Rectal smooth muscle tissue (tissue), 1 donor: Measurements from ENCODE around the gene KCNG1.

Source experiments
- H3K27ac ChIP-seq: one replicate; pipeline ENCODE4 v1.7.0; 2013; ENCODE audit warnings: low read depth, low read length, inconsistent platforms
- H3K27me3 ChIP-seq: one replicate; pipeline ENCODE4 v1.7.0; 2013; ENCODE audit warnings: low read length; ENCODE audit not compliant: control insufficient read depth, insufficient read depth
- H3K36me3 ChIP-seq: one replicate; pipeline ENCODE4 v1.7.0; 2013; ENCODE audit warnings: low read length; ENCODE audit not compliant: control insufficient read depth, insufficient read depth
- H3K4me1 ChIP-seq: one replicate; pipeline ENCODE4 v1.7.0; 2013; ENCODE audit warnings: low read length; ENCODE audit not compliant: control insufficient read depth, insufficient read depth
- H3K4me3 ChIP-seq: one replicate; pipeline ENCODE4 v1.7.0; 2013; ENCODE audit warnings: low read length
- H3K9ac ChIP-seq: one replicate; pipeline ENCODE4 v1.7.0; 2013; ENCODE audit warnings: low read length

Gene KCNG1

DNA sequence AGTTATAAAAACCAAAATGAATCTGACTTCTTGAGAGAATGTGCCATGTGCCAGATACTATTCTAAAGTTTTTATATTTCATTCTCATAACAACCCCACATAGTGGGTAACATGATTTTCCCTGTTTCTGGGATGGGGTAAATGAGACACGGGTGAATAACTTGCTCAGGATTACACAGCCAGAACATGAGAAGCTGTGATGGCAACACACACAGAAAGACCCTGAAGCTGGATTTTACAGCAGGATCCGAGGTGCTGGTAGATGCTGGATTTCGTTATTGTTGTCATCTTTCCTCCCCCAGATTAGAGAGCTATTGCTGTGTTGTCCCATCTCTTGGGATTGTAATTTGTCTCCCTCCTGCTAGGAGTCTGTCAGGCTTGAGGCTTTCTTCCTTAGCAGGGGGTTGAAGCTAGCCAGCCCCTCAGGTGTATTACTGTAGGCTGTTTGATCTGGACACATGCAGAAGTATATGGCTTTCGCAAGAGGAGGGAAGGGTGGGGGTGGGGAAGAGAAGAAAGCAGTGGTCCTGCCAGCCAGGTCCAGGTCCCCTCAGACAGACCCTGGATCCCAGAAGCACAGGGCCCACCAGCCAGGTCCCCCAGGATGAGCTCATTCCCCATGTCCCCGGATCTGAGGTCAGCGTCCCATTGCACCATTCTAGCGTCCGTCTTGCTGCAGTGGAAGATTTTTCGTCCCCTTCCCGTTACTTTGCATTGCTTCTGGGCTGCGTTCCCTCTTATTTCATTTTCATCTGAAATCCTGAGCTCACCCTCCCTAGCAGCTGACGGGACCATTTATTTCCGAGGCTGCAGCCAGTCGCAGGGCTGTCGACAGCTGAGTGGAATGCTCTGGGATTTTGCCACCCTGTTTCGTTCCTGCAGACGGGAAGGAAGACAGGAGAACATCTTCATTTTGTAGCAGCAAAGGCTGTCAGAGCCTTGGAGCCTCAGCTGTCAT, 7.3 kb upstream of the KCNG1 start:
- Histone ChIP-seq H3K27me3 (peaks cover 4% of the 10 kb centered on the region), H3K9ac (no peak overlapping the region), H3K27ac (peak overlapping the region; percentile 49), H3K4me1 (no peaks in the 10 kb centered on the region), H3K36me3 (no peaks in the 10 kb centered on the region), H3K4me3 (no peak overlapping the region)

DNA sequence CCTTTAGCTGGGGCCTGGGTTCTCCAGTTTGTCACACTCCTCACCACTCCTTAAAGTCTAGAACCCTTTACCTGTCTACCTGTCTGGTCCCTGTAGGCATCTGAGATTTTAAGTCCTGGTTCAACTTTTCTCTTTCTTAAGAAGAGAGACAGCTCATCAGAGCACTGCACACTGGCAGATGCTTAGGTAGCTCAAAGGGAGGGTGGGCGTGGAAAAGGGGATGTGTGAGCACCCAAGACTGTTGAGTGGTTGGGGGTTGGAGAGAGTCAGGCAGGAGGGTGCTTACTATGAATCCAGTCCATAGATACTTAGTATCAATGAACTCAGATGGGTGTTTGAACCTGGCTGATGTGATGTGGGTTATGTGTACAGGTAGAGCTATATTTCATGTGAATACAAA, 6.6 kb upstream of the KCNG1 start:
- Histone ChIP-seq H3K36me3 (no peaks in the 10 kb centered on the region), H3K27ac (no peak overlapping the region), H3K9ac (no peak overlapping the region), H3K4me3 (no peak overlapping the region), H3K4me1 (no peaks in the 10 kb centered on the region), H3K27me3 (peaks cover 4% of the 10 kb centered on the region)

DNA sequence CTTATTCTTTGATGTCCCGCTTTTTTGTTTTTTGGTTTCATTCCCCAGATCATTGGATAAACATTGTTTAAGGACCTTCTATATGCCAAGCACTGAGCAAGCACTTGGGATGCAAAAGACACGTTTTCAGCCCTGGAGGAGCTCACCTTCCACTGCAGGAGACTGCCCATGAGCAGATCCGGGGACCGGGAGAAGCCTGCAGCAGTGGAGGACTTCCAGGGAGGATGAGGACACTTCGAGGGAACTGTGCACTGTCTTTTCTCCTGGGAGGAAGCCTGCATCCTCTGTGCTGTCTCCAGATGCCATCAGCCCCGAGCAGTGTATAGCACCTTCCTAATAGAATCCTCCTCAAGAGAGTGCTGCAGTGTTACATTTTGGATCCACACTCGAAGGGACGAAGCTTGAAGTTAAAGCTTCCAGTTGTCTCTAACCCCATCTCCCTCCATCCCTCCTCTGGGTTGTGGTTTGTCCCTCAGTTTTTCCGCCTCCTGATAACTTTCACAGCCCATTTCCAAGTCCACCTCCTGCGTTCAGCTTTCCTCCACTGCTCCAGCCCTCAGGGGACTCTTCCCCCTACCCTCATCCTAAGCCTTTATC, 5.8 kb upstream of the KCNG1 start:
- Histone ChIP-seq H3K27ac (no peak overlapping the region), H3K9ac (no peak overlapping the region), H3K27me3 (peaks cover 7% of the 10 kb centered on the region), H3K4me1 (no peaks in the 10 kb centered on the region), H3K4me3 (no peak overlapping the region), H3K36me3 (no peaks in the 10 kb centered on the region)

DNA sequence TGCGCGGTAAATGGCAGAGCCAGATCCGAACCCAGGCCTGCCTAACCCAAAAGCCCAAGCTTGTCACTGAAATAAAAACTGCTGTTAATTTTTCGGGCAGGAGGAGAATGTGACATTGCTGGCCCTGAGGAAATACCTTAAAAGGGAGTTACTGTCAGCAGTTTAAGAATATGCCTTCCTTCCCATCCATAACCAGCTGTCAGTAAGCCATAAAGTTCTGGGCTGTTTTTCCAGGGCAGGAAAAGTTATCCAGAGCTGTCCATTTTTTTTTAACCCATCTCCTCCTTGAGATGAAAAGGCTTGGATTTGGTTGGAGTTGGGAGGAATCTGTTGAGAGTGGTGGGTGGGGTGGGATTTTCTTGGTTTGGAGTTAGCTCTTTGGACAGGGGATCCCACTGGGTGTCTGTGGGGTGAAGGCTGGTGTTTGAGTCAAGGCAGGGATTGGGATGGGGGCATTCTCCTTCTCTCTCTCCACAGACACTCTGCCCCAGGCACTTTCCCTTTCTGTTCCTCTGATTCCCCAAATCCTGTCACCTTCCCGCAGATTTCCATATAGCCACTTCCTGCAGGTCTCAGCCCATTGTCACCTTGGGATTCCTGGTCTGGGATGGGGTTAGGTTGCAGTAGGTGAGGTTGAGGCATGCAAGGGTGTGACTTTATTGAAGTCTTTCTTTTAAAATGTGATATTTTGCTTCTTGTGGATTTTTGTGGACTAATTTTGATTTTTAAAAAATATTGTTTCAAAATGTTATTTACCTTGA, 4.3 kb upstream of the KCNG1 start:
- Histone ChIP-seq H3K4me1 (no peaks in the 10 kb centered on the region), H3K27me3 (peaks cover 13% of the 10 kb centered on the region), H3K4me3 (no peak overlapping the region), H3K36me3 (no peaks in the 10 kb centered on the region), H3K27ac (peak overlapping the region; percentile 46), H3K9ac (no peak overlapping the region)

DNA sequence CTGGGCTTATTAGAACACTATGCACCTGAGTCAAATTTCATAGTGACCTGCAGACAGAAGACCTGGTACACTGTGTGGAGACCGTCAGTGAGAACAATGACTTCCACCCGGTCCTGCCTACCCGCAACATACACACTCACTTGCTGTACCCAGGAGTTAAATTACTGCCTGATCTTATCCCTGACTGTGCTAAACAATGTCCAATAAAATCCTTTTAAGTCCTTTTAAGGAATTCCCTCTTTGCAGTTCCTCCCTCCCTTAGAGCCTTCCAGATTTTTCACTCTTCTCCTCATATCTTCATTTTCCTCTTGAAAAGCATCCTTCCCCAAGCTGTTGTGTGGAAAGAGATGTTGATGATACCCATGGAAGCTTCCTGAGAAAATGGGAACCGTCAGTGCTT, 3.4 kb upstream of the KCNG1 start:
- Histone ChIP-seq H3K27ac (peak overlapping the region; percentile 46), H3K27me3 (peaks cover 22% of the 10 kb centered on the region), H3K4me1 (no peaks in the 10 kb centered on the region)

DNA sequence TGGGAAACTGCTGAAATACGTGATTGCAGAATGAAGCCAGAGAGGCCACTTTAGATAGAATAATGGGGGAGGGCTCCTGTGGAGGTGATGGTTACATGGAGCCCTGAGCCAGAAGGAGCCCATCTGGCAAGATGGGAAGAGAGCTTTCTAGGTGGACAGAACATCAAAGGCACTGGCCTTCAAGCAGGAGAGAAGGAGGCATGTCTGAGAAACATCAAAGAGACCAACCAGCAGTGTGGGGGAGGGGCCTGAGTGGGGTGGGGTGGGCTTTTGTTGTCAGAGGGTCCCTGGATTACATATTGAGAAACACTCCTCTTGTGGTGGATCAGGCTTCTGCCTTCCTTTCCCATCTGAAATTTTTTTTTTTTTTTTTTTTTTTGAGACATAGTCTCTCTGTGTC, 1.9 kb upstream of the KCNG1 start:
- no peak overlapping the region for H3K9ac ChIP-seq
- H3K4me1 ChIP-seq: no peaks in the 10 kb centered on the region
- peaks cover 30% of the 10 kb centered on the region for H3K27me3 ChIP-seq
- H3K4me3 ChIP-seq: no peak overlapping the region
- H3K36me3 ChIP-seq: no peaks in the 10 kb centered on the region
- no peak overlapping the region for H3K27ac ChIP-seq

More for the DNA sequence above, 3.4 kb upstream of the KCNG1 start:
- H3K9ac ChIP-seq: no peak overlapping the region
- no peak overlapping the region for H3K4me3 ChIP-seq
- H3K36me3 ChIP-seq: no peaks in the 10 kb centered on the region

DNA sequence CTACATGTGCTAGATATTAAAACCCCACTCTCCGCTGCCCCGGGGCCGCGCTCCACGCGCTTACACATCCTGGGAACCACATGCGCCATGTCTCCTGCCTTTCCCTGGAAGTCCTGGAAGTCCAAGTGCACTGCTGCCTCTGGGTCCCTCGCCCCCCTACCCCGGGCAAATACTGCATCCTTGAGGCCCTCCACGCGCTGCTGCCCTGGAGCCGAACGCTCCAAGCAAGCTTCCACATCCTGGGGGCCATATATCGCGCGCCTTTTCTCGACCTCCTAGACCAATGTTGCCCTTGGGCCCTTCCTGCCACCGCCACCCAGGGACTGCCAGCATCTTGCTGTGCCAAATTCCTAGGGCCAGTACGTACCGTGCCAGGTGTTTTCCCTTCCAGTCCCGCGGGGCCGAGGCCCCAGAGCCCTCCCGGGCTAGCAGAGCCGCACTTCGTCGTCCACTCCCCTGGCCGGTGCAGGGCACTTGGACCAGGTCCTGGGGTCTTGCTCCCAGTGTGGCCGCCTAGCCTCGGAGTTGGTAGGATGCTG, 779 bp upstream of the KCNG1 start:
- H3K9ac ChIP-seq: no peak overlapping the region
- peak overlapping the region; percentile 59 for H3K4me3 ChIP-seq
- no peaks in the 10 kb centered on the region for H3K4me1 ChIP-seq
- H3K27me3 ChIP-seq: peaks cover 30% of the 10 kb centered on the region
- H3K27ac ChIP-seq: no peak overlapping the region
- no peaks in the 10 kb centered on the region for H3K36me3 ChIP-seq

DNA sequence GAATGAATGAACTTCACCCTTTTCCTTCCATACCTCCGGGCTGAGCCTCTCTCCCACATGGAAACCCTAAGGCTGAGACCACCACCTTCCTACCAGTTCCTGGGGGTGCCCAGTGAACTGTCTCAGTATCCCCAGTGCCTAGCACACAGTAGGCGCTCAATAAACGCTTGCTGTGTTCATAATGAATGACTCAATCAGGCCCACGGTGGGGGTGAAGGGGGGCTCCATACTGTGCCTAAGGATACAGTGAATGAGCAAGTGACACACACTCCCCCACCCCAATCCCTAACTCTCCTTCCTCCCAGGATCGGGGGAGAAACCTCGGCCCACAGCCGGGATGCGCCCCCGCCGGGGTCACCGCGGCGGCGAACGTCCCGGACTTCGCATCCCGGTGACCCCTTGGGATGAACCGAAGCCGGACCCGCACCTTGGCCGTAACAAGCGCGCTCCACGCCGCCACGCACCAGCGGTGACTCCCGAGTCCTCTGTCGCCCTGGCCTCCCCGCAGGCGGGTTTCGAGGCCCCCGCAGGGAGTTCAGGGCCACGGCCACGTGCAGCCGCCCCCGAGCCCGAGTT, 592 bp downstream of the KCNG1 start:
- H3K4me1 ChIP-seq: no peaks in the 10 kb centered on the region
- H3K27ac ChIP-seq: no peak overlapping the region
- H3K36me3 ChIP-seq: no peaks in the 10 kb centered on the region
- peak overlapping the region; percentile 58 for H3K4me3 ChIP-seq
- H3K27me3 ChIP-seq: peaks cover 27% of the 10 kb centered on the region
- H3K9ac ChIP-seq: no peak overlapping the region

DNA sequence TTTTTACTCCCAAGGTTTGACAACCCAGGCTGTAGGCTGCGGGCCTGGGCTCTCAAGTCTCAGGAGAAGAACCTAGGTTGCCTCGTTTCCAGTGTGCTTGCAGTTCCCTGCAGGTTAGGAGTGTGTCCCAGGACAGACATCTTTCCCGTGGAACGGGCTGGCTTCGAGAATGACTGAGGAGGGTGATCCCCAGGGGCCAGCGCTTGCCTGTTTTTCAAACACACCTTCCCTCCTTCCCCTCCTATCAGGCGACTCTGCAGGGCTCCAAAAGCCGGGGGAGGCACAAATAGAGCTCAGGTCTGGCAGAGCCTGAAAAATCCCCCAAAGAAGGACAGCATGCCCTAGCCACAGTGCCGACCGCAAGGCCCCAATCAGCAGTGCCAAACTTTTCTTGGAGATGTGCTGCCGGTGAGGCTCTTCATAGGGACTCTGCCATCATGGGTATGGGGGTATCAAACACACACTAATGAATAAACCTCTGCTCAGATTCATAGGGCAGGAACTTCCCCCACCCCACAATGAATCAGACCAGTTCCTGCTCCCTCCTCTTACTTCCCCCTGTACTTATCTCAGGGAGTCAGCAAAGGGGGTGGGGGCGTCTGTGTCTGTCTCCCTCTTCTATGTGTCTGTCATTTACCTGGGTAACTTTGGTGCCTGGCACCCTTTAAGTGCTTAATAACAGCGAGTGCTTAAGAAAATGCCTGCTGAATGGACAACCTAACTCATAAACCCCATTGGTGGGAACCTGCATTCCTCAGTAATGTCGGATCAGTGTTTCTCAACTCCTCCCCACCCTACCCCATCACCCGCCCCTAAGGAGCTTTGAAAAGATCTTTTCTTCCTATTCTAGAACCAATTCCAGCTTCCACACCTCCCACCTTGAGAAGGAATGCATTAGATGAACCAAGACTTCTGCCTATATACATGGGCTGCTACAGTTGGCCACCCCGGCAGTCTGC, 1.6 kb downstream of the KCNG1 start:
- Histone ChIP-seq H3K4me1 (no peaks in the 10 kb centered on the region), H3K36me3 (no peaks in the 10 kb centered on the region), H3K9ac (no peak overlapping the region), H3K4me3 (peak overlapping the region; percentile 58), H3K27me3 (peaks cover 26% of the 10 kb centered on the region), H3K27ac (no peak overlapping the region)

DNA sequence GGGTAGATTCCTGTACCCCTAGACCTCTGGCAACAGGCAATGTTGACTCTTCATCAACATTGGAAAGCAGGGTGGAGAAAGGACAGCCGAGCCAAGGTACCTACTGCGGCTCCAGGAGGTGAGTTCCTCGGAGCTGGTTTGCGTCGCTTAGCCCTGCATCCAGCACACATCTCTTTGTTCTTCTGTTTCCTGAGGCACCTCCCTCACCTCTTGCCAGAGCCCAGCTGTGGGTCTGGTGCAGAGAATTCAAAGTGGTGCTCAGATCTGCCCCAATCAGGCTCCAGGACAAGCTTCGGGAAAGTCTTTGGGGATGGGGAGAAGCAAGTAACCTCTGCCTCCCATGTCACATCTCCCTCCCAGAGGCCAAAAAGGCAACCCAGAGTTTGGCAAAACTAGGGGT, 2.2 kb downstream of the KCNG1 start:
- H3K27ac ChIP-seq: no peak overlapping the region
- no peaks in the 10 kb centered on the region for H3K36me3 ChIP-seq
- no peak overlapping the region for H3K4me3 ChIP-seq
- H3K4me1 ChIP-seq: no peaks in the 10 kb centered on the region
- H3K27me3 ChIP-seq: peaks cover 26% of the 10 kb centered on the region
- H3K9ac ChIP-seq: no peak overlapping the region
